Upper lobe of right lung (tissue), 1 donor: ENCODE results near the gene RFX7. TPM values are rescaled to one million over a fixed set of nuclear protein-coding genes. Genes with fewer than 3 reads are reported as not detected.

ENCODE experiments used
- ATAC-seq: fragments of 200-7000 bp; cut with Tn5 transposase; one replicate; pipeline ENCODE4 v1.9.1; 2020; ENCODE audit warnings: mild to moderate bottlenecking, moderate library complexity
- DNase-seq: peaks from one replicate; pipeline ENCODE4 v3.0.0-alpha.2; 2020
- H3K27ac ChIP-seq: fragments of 200-600 bp; one replicate; pipeline ENCODE4 v1.8.0; 2022
- H3K27me3 ChIP-seq: fragments of 200-600 bp; one replicate; pipeline ENCODE4 v1.8.0; 2022; ENCODE audit warnings: mild to moderate bottlenecking
- H3K36me3 ChIP-seq: fragments of 200-600 bp; one replicate; pipeline ENCODE4 v1.8.0; 2022
- H3K4me1 ChIP-seq: fragments of 200-600 bp; one replicate; pipeline ENCODE4 v1.8.0; 2022
- H3K4me3 ChIP-seq: fragments of 200-600 bp; one replicate; pipeline ENCODE4 v1.8.0; 2022; ENCODE audit warnings: mild to moderate bottlenecking
- H3K9me3 ChIP-seq: fragments of 200-600 bp; one replicate; pipeline ENCODE4 v1.8.0; 2022
- intact Hi-C: fragments of 100-400 bp; cut with DNase I; formaldehyde crosslinking; loops from one replicate; pipeline ENCODE4 v1.11.0; 2022
- total RNA-seq: library from RNA; stranded (reverse); fragmentation: NEBNext Ultra II Directional; extraction: Animal tissue kit (Norgen Biotek cat#: 25700); gene quantifications from one replicate; pipeline ENCODE4 v1.2.1, GENCODE V29; 2021
- TF ChIP-seq, protein P1 (sequence below): fragments of 200-600 bp; IDR thresholded peaks from one replicate; pipeline ENCODE4 v1.8.0; 2022; ENCODE audit warnings: antibody characterized with exemption
- donor health status: DM: no; HTN: yes; CAD: no; lungs with severe emphysema.

Gene RFX7
- total RNA-seq, 1 donor from 2014 or later = 15.7 TPM

DNA sequence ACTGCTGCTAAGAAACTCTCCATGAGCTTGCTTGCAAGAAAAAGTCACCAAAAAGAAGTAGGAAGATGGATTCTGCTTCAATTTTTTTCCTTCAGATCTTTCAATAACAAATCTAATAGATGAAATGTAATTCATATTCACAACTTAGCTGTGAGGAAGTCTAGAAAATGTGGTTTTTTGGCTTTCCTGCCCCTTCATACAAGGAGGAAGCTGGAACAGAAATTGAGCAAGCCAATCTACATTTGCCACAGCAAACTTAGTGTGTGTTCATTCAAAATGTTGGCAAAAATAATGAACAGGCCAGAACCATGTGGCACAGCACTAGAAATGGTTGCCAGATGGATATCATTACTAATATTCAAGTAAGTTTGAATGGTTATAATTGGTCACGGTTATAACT lies 157.1 kb downstream of the RFX7 start:
- Histone ChIP-seq H3K27ac (no peak overlapping the region), H3K9me3 (no peaks in the 10 kb centered on the region), H3K27me3 (no peaks in the 10 kb centered on the region), H3K4me3 (no peak overlapping the region), H3K36me3 (no peaks in the 10 kb centered on the region), H3K4me1 (no peaks in the 10 kb centered on the region)
- TF ChIP-seq, protein P1, sequence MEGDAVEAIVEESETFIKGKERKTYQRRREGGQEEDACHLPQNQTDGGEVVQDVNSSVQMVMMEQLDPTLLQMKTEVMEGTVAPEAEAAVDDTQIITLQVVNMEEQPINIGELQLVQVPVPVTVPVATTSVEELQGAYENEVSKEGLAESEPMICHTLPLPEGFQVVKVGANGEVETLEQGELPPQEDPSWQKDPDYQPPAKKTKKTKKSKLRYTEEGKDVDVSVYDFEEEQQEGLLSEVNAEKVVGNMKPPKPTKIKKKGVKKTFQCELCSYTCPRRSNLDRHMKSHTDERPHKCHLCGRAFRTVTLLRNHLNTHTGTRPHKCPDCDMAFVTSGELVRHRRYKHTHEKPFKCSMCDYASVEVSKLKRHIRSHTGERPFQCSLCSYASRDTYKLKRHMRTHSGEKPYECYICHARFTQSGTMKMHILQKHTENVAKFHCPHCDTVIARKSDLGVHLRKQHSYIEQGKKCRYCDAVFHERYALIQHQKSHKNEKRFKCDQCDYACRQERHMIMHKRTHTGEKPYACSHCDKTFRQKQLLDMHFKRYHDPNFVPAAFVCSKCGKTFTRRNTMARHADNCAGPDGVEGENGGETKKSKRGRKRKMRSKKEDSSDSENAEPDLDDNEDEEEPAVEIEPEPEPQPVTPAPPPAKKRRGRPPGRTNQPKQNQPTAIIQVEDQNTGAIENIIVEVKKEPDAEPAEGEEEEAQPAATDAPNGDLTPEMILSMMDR = no peak
- DNase-seq = no peak
- intact Hi-C loops = no loop called here
- no peak for ATAC-seq

DNA sequence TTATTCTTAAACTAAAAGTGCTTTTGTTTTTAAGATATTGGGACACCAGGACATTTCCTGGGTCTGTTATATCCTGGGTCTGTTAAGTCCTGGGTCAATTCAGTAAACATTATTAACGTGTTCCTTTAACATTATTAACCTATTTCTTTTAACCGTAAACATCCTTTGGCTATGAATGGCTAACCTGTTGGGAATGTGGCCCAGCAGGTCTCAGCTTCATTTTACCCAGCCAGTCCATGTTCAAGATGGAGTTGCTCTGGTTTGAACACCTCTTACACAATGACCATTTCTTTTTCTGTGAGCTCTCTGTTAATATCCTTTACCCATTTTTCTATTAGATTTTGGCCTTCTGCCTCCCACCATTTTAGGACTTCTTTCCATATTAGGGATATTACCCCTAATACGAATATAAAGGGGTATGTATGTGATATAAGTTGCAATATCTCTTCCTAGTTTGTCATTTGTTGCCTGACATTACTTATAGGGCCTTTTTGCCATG lies 161.4 kb downstream of the RFX7 start:
- H3K4me3 ChIP-seq = no peak overlapping the region
- TF ChIP-seq, protein P1 = no peak

DNA sequence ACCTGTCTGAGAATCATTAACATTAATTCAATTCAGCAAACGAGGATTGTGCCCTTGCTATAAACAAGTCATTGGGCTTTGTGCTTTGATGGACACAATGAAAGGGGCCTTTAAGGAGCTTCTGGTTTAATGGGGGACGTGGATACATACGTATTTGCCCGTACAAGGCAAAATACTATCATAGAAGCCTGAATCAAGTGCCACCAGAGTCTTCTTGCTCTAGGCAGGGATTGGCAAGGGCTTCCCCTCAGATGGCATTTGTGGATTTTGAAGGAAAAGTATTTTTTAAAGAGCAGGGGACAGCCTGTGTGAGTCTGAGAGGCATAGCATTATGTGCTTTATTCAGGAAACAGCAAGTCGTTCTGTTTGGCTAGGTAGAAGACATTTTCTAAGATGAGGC lies 166.6 kb downstream of the RFX7 start:
- no peak for ATAC-seq
- H3K36me3 ChIP-seq = no peaks in the 10 kb centered on the region
- TF ChIP-seq, protein P1 = no peak
- H3K4me1 ChIP-seq = no peaks in the 10 kb centered on the region
- H3K4me3 ChIP-seq = no peak overlapping the region
- DNase-seq = no peak
- no peaks in the 10 kb centered on the region for H3K9me3 ChIP-seq
- no peak overlapping the region for H3K27ac ChIP-seq
- intact Hi-C loops = no loop called here
- H3K27me3 ChIP-seq = no peaks in the 10 kb centered on the region

More for the DNA sequence above, 161.4 kb downstream of the RFX7 start:
- H3K36me3 ChIP-seq = no peaks in the 10 kb centered on the region
- H3K27me3 ChIP-seq = no peaks in the 10 kb centered on the region
- ATAC-seq (no peak), DNase-seq (no peak)
- no peaks in the 10 kb centered on the region for H3K4me1 ChIP-seq
- no peak overlapping the region for H3K27ac ChIP-seq
- no peaks in the 10 kb centered on the region for H3K9me3 ChIP-seq
- intact Hi-C loops = no loop called here

DNA sequence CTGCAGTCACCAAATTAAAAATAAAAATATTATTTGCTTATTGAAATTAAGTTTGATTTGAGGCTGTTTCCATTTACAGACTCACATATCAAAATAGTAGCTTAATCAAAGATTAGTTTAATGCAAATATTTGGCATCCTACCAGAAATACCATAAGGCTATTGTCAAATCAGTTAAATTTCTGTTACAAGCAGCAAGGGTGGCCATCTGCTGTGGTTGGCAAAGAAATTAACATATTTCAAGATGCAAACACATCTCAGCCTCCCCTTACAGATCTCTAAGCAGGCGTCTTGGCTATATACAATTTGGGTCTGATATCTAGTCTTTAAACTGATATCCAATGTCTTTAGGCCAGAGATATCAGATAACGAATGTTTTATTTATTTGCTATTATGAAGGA lies 167.0 kb downstream of the RFX7 start:
- H3K9me3 ChIP-seq = no peaks in the 10 kb centered on the region
- no peak overlapping the region for H3K27ac ChIP-seq
- DNase-seq (no peak), ATAC-seq (no peak)
- H3K4me1 ChIP-seq = no peaks in the 10 kb centered on the region
- no peaks in the 10 kb centered on the region for H3K36me3 ChIP-seq
- no peaks in the 10 kb centered on the region for H3K27me3 ChIP-seq
- no peak overlapping the region for H3K4me3 ChIP-seq
- intact Hi-C loops = no loop called here
- TF ChIP-seq, protein P1 = no peak

DNA sequence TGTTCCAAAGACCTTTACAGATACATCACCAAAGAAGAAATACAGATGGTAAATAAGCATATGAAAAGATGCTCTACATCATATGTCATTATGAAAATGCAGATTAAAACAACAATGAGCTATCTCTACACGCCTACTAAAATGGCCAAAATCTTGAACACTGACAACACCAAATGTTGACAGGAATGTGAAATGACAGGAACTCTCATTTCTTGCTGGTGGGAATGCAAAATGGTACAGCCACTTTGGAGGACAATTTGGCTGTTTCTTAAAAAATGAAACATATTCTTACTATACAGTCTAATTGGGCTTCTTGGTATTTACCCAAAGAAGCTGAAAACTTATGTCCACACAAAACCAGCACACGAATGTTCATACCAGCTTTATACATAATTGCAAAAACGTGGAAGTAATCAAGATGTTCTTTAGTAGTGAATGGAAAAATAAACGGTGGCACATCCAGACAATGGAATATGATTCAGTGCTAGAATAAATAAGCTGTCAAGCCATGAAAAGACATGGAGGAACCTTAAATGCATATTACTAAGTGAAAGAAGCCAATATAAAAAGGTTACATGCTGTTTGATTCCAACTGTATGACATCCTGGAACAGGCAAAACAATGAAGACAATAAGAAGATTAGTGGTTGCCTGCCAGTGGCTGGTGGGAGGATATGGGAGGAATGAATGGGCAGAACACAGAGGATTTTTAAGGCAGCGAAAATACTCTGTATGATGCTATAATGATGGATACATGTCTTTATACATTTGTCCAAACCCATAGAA lies 169.0 kb downstream of the RFX7 start:
- Histone ChIP-seq H3K4me1 (no peaks in the 10 kb centered on the region), H3K27me3 (no peaks in the 10 kb centered on the region), H3K36me3 (no peaks in the 10 kb centered on the region), H3K27ac (no peak overlapping the region), H3K4me3 (no peak overlapping the region), H3K9me3 (no peaks in the 10 kb centered on the region)
- TF ChIP-seq, protein P1 = no peak
- intact Hi-C loops = no loop called here
- DNase-seq (no peak), ATAC-seq (no peak)
